Vagina (tissue), 2 donors: ENCODE measurements around the gene LYRM1.

Experiments
- CTCF ChIP-seq, 3 experiments: fragments of 450-650 bp in 2 of 3; fragments of 200-600 bp in 1 of 3; sonication (generic) in 1 of 3; IDR thresholded peaks; one replicate each; pipeline ENCODE4 v1.5.1; 2017 to 2019; ENCODE audit warnings: antibody characterized with exemption in 3 of 3, mild to moderate bottlenecking in 2 of 3, moderate library complexity in 2 of 3
- POLR2A ChIP-seq, 2 donors: fragments of 450-650 bp; IDR thresholded peaks; one replicate each; pipeline ENCODE4 v1.6.1; 2017; ENCODE audit warnings: antibody characterized with exemption in 2 of 2, mild to moderate bottlenecking in 2 of 2, moderate library complexity in 2 of 2

- TF ChIP-seq CTCF (IDR thresholded peaks at IDR 0.05) (no peak), POLR2A (IDR thresholded peaks at IDR 0.05) (no peak)
Observed at GRCh38 chr16:20920799-20921198, 20.2 kb downstream of the LYRM1 start.
